GM18526 (cell line): Measurements from ENCODE around the gene GNB1L.

Experiments used
- POLR2A ChIP-seq: IDR thresholded peaks from 3 replicates; pipeline ENCODE4 v1.6.1; 2011; ENCODE audit not compliant: insufficient read length; ENCODE audit errors: extremely low read depth

Gene GNB1L

DNA sequence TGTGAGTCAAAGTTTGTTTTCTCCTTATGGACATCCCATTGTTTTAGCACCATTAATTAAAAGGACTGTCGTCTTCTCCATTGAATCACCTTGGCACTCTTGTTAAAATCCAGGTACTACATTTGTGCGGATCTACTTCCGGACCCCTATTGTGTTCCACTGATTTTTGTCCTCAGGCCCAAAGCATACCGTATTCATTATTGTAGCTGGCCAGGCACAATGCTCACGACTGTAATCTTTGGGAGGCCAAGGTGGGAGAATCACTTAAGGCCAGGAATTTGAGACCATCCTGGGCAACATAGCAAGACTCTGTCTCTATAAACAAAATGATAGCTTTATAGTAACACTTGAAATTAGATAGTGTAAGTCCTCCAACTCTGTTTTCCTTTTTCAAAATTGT, 8.9 kb upstream of the GNB1L start:
- no peak for TF ChIP-seq POLR2A

DNA sequence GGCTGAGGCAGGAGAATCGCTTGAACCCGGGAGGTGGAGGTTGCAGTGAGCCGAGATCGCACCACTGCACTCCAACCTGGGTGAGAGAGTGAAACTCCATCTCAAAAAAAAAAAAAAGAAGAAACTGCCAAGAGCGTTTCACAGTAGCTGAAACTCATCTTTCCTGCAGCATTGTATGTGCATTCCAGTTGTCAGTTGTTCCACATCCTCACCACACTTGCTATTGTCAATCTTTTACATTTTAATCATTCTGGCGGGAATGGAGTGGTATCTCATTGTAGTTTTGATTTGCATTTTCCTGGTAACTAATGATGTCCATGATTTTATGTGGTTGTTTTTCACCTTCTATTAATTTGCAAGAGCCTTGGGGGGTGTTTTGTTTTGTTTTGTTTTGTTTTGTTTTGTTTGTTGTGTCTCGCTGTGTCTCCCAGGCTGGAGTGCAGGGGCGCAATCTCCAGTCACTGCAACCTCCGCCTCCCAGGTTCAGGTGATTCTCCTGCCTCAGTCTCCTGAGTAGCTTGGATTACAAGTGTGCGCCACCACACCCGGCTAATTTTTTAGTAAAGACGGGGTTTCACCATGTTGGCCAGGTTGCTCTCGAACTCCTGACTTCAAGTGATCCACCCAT, 8.1 kb upstream of the GNB1L start:
- TF ChIP-seq POLR2A, result no peak

DNA sequence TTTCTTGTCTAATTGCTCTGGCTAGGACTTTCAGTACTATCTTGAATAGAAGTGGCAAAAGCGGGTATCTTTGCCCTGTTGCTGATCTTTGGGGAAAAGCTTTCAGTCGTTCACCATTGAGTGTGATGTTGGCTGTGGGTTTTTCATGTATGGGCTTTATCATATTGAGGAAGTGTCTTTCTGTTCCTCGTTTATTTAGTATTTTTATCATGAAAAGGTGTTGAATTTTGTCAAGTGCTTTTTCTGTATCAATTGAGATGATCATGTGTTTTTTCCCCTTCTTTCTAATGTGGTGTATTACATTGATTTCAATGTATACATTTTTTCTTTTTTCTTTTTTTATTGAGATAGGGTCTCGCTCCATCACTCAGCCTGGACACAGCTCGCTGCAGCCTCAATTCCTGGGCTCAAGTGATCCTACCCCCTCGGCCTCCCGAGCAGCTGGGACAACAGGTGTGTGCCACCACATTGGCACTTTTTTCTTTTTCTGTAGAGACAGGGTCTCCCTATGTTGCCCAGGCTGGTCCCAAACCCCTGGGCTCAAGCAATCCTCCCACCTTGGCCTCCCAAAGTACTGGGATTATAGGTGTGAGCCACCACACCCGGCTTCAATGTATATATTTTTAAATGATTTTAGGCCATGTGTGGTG, 5.3 kb upstream of the GNB1L start:
- TF ChIP-seq POLR2A, result no peak

DNA sequence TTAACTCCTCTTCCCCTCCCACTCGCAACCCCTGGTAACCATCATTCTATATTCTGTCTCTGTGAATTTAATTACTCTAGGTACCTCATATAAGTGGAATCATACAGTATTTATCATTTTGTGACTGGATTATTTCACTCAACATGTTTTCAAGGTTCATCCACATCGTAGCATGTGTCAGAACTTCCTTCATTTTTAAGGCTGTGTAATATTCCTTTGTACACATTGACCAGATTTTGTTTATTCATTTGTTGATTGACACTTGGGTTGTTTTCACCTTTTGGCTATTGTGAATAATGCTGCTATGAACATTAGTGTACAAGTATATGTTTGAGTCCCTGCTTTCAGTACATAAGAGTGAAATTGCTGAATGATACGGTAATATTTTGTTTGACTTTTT, 2.7 kb upstream of the GNB1L start:
- TF ChIP-seq POLR2A, result no peak

DNA sequence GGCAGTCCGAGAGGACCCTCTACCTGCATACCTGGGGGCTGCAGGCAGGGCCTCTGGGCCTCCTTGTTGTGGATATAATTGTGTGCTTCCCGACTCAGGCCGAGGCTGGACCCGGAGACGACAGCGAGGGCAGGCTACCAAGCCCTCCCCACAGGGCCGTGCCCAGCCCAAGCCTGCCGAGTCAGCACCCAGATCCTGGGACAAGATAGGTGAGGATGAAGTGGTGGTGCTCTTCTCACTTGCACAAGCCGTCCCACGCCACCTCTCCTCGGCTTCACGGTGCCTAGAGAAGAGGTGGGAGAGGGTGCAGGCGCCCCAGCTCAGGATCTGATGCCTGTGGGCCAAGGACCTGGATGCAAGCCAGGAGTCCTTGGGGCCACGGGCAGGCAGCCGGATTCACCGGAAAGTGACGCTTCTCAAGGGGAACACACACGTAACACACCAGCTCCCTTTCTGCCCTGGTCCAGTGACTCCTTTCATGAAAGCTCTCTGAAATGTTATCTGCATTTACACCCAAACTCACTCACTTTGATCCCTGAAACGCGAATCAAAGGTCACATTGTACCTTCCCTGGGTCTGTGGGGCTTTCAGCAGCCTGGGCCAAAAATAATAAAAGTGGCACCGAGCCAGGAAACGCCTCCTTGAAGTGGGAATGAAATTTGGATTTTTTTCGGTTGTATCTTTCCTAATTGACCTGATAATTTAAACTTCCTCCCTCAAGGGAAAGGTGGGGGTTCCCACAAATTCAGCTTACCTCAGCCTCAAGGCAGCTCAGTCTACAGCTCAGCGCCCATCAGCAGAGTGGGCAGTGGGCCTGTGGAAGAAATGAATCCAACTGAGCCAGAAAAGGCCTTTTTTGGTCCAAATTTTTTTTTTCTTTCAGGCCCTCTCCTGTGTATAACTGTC, 1.1 kb upstream of the GNB1L start:
- peak; percentile 45 for TF ChIP-seq POLR2A

DNA sequence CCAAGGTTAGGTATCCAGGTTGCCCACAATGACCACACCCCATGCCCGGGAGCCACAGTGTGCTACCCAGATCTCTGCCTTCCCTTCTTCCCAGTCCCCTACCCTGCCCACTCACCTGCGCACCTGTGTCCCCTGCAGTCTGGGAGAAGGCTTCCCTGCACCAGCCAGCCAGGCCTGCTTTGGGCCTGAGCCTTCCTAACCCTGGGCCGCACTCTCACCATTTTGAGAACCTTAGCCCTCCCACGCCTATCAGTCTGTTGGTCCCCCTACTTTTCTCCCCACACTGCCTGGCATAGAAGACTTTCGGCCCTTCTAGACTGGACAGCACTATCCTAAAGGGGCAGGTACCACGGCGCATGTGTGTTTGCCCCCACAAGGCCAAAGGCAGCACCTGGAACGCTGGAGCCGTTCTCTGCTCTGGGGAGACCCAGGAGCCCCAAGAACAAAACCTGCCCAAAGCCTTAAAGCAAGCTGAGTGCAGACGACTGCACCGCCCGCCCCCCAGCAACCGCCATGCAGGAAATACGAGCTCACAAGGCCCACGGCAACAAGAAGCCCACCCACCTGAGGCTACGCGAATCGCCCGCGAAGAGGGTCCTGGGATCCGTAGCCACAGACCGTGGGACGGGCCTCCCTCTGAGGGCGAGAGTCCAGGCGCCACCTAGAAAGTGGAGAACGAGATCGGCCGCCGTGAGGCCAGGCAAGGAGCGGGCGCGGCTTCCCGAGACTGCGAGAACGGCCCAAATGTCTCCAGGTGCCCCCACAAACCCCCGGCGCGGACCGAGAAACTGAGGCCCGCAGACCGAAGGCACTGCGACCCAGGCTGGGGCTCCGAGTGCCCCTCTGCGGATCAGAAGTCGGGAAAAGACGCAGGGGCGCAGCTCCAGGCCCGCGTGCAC, 546 bp downstream of the GNB1L start:
- no peak for TF ChIP-seq POLR2A

DNA sequence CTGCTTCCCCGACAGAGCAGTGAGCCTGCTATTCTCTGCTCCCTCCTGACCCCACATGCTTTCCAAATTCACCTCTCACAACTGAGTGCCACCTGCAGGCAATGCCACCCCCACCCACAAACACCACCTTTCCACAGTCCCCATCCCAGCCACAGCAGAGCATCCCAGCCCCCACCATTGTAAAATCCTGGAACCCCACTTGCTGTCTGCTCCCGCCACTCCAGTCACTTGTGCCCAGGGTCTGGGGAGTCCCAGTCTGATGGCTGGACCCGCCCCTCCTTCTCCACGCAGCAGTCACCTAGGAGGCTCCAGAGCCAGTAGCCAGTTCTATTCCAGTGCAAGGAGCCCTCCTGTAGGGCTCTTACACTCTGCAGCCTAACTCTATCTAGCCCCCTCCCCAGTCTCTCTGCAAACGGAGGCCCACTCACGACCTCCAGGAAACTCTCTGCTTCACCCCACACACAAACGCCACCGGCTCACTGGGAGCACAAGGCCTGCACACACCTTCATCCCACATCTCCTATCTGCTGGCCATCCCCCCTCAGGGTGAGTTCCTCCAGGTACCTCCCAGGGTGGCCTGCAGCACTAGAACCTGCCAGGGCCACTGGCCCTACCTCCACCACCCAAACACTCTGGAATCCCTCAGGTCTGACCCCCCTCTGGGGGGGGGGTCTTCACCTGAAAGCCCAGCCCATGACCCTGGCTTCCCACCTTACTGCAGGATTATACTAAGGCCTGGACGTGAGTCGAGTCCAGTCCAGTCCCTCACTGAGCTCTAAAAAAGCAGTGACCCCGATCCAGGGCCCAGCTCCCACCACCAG, 1.4 kb downstream of the GNB1L start:
- TF ChIP-seq POLR2A, result no peak

DNA sequence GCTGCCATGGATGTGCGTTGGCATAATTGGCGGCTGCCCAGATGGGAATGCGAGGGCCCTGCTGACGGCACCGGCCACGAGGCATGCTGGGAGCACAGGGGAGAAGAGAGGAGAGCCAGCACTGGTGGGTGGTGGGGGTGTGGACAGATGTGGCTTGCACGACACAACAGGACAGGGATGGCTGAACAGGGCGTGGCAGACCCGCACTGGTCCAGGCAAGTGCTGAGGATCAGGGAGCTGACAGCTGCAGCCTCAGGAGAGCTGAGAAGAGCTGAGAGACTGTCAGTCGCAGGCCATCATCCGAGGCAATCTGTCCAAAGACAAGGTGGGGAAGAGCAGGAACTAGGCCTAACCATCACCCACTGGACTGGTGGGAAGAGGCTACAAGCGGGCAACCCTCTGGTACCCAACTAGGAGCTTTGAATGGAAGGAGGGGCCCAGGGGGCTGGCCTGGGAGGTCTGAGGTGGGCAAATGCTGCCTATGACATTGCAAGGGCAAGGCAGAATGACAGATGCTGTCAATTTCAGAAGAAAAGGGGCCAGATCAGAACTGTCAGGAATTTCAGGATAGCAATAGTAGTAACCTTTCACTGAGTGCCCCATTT, 2.4 kb downstream of the GNB1L start:
- TF ChIP-seq POLR2A, result no peak

DNA sequence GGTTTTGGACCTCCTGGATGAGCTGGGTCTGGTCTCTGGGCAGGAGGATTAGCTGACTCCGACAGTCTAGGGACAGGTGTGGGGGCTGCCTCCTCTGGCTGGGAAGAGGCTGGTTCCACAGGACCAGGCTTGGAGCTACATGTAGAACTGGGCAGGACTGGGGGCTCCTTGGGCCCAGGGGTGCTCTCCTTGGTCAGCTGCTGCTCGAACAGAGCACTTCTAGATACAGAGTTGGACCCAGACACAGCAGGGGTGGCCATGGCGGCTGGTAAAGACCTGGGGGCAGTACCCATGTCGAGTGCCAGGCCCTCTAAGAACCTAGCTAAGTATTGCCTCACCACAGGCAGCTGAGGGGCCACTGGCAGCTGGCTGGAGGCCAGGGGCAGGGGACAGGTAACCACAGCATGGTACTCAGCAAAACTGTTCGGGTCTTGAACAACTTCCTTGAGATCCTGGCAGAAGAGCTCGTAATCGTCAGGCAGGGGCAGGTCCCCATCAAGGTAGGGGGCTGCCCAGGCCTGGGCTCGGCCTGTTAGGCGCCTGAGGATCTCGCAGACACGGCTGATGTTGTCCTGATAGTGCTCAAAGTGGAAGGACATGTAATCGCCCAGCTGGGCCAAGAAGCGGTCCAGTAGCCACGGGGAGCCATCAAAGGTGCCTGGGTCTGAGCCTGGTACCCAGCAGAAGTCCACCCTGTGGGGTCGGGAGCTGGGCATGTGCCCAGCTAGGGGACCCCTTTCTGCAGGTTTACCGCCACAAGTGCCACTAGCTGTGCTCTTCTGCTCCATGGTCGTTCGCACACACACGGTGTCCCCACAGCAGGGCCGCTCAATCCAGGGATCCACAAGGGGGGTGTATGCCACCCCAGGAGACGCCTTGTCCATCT, 3.1 kb downstream of the GNB1L start:
- no peak for TF ChIP-seq POLR2A

DNA sequence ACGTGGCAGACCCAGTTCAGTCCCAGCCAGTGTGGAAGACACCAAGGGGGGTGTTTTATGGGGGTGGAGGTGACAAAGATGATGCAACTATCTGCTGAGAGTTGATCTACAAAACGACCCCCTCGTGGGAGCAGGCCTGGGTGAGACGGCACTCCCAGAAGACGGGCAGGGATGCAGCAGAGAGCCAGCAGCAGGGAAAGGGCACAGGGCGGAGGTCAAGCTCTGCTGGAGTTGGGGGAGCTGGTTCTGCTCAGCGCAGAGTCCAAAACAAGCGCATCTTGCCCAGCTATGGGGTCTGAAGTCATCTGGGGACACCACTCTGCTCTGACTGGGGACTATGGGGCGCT, 3.9 kb downstream of the GNB1L start:
- TF ChIP-seq POLR2A, result no peak

DNA sequence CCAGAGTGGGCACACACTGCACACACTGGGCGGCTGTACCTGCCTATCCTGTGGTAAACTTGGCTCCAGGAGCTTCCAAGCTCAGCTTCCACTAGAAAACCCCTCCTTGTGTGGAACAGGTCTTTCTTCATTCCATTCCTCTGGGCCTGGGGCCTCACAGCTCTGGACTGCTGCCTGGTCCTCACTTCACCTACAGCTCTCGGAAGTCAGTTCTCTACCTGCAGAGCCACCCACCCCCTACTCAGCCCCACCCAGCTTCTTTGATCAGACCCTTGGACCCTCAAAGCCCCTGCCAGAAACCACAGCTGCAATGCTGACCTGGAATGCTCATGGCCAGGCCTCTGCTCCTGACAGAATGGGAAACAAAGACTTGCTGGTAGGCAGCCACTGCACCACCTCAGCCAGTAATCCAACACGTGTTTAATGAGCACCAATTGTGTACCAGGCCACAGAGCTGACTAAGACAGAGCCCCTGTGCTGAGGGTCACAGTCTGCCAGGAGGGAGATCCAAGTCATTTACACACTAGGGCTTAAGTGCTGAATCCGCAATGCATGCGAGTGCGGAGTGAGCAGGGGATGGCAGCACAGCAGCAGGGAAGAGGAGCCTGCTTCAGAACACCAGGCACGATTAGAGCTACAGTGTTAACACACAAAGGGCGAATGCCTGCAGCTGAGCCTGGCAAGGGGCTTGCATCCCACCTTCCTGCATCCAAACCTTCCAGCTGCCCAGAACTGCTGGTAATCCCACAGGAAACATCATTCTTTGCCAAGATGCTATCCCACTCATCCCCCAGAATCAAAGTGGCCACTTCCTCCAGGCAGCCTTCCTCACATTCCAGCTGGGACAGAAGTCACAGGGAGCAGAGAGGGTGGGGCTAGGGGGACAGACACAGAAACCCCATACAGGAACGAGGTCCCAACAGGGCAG, 4.6 kb downstream of the GNB1L start:
- TF ChIP-seq POLR2A, result no peak
